Thoracic aorta (tissue), 2 donors: Measurements from ENCODE around the gene FCSK. TPM values are rescaled to one million over a fixed set of nuclear protein-coding genes. Genes with fewer than 3 reads are reported as not detected.

ENCODE experiments used
- ATAC-seq: fragments of 150-250 bp; one replicate; pipeline ENCODE4 v1.8.0; 2017; ENCODE audit warnings: low read depth; ENCODE audit not compliant: insufficient number of reproducible peaks, low FRiP score
- DNase-seq: peaks from one replicate; pipeline ENCODE4 v3.0.0-alpha.2; 2020; ENCODE audit warnings: low spot score
- H3K27ac ChIP-seq, 2 donors: fragments of 200-600 bp; sonication (generic); 1 replicate in 1 of 2; 2 replicates in 1 of 2; pipeline ENCODE4 v1.5.1; 2016; ENCODE audit warnings: mild to moderate bottlenecking in 2 of 2, moderate library complexity in 2 of 2
- H3K27me3 ChIP-seq: fragments of 200-600 bp; sonication (generic); replicated peaks from 2 replicates; pipeline ENCODE4 v1.6.0; 2016; ENCODE audit warnings: mild to moderate bottlenecking; ENCODE audit not compliant: insufficient read depth
- H3K36me3 ChIP-seq: fragments of 200-600 bp; sonication (generic); one replicate; pipeline ENCODE4 v1.5.1; 2016
- H3K4me1 ChIP-seq, 2 donors: fragments of 200-600 bp; sonication (generic); 1 replicate in 1 of 2; 2 replicates in 1 of 2; pipeline versions ENCODE4 v1.5.1 to v1.6.0; 2016; ENCODE audit warnings: low read depth in 2 of 2, mild to moderate bottlenecking in 1 of 2; ENCODE audit not compliant: control insufficient read depth in 1 of 2
- H3K4me3 ChIP-seq: fragments of 200-600 bp; sonication (generic); 2 replicates; pipeline ENCODE4 v1.5.1; 2016; ENCODE audit warnings: mild to moderate bottlenecking
- H3K9me3 ChIP-seq: fragments of 200-600 bp; sonication (generic); 2 replicates; pipeline ENCODE4 v1.5.1; 2016
- CTCF ChIP-seq: fragments of 200-600 bp; sonication (generic); IDR thresholded peaks from one replicate; pipeline ENCODE4 v1.5.1; 2019; ENCODE audit warnings: antibody characterized with exemption
- total RNA-seq, 2 donors: library from RNA; depleted of rRNA; stranded (reverse); fragments of >200 nt; gene quantifications; one replicate each; pipeline versions ENCODE4 v1.1.0 to v1.2.3, GENCODE V29; 2016

Gene FCSK
- total RNA-seq, 2 donors from 2014 or later = 16.1 to 20.4 TPM

- ATAC-seq (peak; percentile 22), DNase-seq (peak; percentile 80)
- Histone ChIP-seq H3K36me3 (no peaks in the 10 kb centered on the region), H3K4me1 (peaks cover 36 to 55% of the 10 kb centered on the region in 2 donors), H3K27me3 (no peaks in the 10 kb centered on the region), H3K4me3 (peak overlapping the region; percentile 25), H3K27ac (peak overlapping the region; percentile 54 to 78), H3K9me3 (no peaks in the 10 kb centered on the region)
- no peak for TF ChIP-seq CTCF
Observed at GRCh38 chr16:70428178-70428998, 26.0 kb upstream of the FCSK start.

- Histone ChIP-seq H3K4me3 (no peak overlapping the region), H3K27ac (peak overlapping the region in 1 of 2 donors; percentile 40), H3K36me3 (no peaks in the 10 kb centered on the region), H3K4me1 (peaks cover 42 to 72% of the 10 kb centered on the region in 2 donors), H3K9me3 (no peaks in the 10 kb centered on the region), H3K27me3 (no peaks in the 10 kb centered on the region)
- no peak for TF ChIP-seq CTCF
- ATAC-seq (no peak), DNase-seq (no peak)
Observed at GRCh38 chr16:70429888-70430666, 24.3 kb upstream of the FCSK start.

- Histone ChIP-seq H3K9me3 (no peaks in the 10 kb centered on the region), H3K27ac (peak overlapping the region in 1 of 2 donors; percentile 40), H3K27me3 (no peaks in the 10 kb centered on the region), H3K4me1 (peaks cover 42 to 73% of the 10 kb centered on the region in 2 donors), H3K4me3 (no peak overlapping the region), H3K36me3 (no peaks in the 10 kb centered on the region)
- ATAC-seq (no peak), DNase-seq (no peak)
- no peak for TF ChIP-seq CTCF
Observed at GRCh38 chr16:70430667-70431536, 23.5 kb upstream of the FCSK start.

GRCh38 chr16:70432356-70432722 is 22.1 kb upstream of the FCSK start:
- Histone ChIP-seq H3K27me3 (no peaks in the 10 kb centered on the region), H3K9me3 (no peaks in the 10 kb centered on the region), H3K4me1 (peaks cover 48 to 83% of the 10 kb centered on the region in 2 donors), H3K27ac (peak overlapping the region; percentile 48 to 58), H3K4me3 (no peak overlapping the region), H3K36me3 (no peaks in the 10 kb centered on the region)
- TF ChIP-seq CTCF = no peak
- ATAC-seq (no peak), DNase-seq (no peak)
